ENCODE results near the gene CCDC175.

DNA sequence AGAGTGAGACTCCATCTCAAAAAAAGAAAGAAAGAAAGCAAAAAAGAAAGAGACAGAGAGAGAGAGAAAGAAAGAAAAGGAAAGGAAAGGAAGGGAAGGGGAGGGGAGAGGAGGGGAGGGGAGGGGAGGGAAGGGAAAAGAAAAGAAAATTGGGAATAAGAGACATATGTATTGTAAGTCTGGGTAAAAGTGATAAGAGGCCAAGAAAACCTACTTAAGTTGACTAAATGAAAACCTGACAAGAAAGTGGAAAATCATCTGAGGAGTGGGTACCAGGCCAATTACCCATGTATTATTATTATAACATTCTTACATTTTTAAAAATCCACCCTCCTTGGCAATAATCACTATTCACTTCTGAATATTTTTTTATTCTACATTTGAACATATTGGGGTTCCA lies 46.3 kb downstream of the CCDC175 start:
- TF ChIP-seq, protein P1, sequence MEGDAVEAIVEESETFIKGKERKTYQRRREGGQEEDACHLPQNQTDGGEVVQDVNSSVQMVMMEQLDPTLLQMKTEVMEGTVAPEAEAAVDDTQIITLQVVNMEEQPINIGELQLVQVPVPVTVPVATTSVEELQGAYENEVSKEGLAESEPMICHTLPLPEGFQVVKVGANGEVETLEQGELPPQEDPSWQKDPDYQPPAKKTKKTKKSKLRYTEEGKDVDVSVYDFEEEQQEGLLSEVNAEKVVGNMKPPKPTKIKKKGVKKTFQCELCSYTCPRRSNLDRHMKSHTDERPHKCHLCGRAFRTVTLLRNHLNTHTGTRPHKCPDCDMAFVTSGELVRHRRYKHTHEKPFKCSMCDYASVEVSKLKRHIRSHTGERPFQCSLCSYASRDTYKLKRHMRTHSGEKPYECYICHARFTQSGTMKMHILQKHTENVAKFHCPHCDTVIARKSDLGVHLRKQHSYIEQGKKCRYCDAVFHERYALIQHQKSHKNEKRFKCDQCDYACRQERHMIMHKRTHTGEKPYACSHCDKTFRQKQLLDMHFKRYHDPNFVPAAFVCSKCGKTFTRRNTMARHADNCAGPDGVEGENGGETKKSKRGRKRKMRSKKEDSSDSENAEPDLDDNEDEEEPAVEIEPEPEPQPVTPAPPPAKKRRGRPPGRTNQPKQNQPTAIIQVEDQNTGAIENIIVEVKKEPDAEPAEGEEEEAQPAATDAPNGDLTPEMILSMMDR (IDR thresholded peaks at IDR 0.05) = no peak
- TF ChIP-seq EP300 (IDR thresholded peaks at IDR 0.05; ENCODE audit: low read depth) (no peak), POLR2A (IDR thresholded peaks at IDR 0.05) (no peak), POLR2AphosphoS5 (IDR thresholded peaks at IDR 0.05) (no peak)
